Rectal smooth muscle tissue (tissue), 1 donor: ENCODE data around the gene ESRRA.

Experiments
- H3K27ac ChIP-seq: one replicate; pipeline ENCODE4 v1.7.0; 2013; ENCODE audit warnings: low read depth, low read length, inconsistent platforms
- H3K27me3 ChIP-seq: one replicate; pipeline ENCODE4 v1.7.0; 2013; ENCODE audit warnings: low read length; ENCODE audit not compliant: control insufficient read depth, insufficient read depth
- H3K36me3 ChIP-seq: one replicate; pipeline ENCODE4 v1.7.0; 2013; ENCODE audit warnings: low read length; ENCODE audit not compliant: control insufficient read depth, insufficient read depth
- H3K4me1 ChIP-seq: one replicate; pipeline ENCODE4 v1.7.0; 2013; ENCODE audit warnings: low read length; ENCODE audit not compliant: control insufficient read depth, insufficient read depth
- H3K4me3 ChIP-seq: one replicate; pipeline ENCODE4 v1.7.0; 2013; ENCODE audit warnings: low read length
- H3K9ac ChIP-seq: one replicate; pipeline ENCODE4 v1.7.0; 2013; ENCODE audit warnings: low read length

ESRRA gene

GRCh38 chr11:64352099-64352994 is 47.0 kb downstream of the ESRRA start:
- Histone ChIP-seq H3K27me3 (no peaks in the 10 kb centered on the region), H3K36me3 (no peaks in the 10 kb centered on the region), H3K27ac (no peak overlapping the region), H3K4me3 (no peak overlapping the region), H3K9ac (no peak overlapping the region), H3K4me1 (peaks cover 3% of the 10 kb centered on the region)

GRCh38 chr11:64352995-64353714 is 47.8 kb downstream of the ESRRA start:
- H3K27me3 ChIP-seq = no peaks in the 10 kb centered on the region
- H3K4me3 ChIP-seq = no peak overlapping the region
- H3K9ac ChIP-seq = no peak overlapping the region
- H3K4me1 ChIP-seq = peaks cover 3% of the 10 kb centered on the region
- H3K27ac ChIP-seq = no peak overlapping the region
- H3K36me3 ChIP-seq = no peaks in the 10 kb centered on the region

- no peaks in the 10 kb centered on the region for H3K27me3 ChIP-seq
- H3K4me3 ChIP-seq = no peak overlapping the region
- no peak overlapping the region for H3K9ac ChIP-seq
- peaks cover 7% of the 10 kb centered on the region for H3K4me1 ChIP-seq
- no peak overlapping the region for H3K27ac ChIP-seq
- H3K36me3 ChIP-seq = no peaks in the 10 kb centered on the region
These were observed 48.6 kb downstream of the ESRRA start for GRCh38 chr11:64353715-64354506.

DNA sequence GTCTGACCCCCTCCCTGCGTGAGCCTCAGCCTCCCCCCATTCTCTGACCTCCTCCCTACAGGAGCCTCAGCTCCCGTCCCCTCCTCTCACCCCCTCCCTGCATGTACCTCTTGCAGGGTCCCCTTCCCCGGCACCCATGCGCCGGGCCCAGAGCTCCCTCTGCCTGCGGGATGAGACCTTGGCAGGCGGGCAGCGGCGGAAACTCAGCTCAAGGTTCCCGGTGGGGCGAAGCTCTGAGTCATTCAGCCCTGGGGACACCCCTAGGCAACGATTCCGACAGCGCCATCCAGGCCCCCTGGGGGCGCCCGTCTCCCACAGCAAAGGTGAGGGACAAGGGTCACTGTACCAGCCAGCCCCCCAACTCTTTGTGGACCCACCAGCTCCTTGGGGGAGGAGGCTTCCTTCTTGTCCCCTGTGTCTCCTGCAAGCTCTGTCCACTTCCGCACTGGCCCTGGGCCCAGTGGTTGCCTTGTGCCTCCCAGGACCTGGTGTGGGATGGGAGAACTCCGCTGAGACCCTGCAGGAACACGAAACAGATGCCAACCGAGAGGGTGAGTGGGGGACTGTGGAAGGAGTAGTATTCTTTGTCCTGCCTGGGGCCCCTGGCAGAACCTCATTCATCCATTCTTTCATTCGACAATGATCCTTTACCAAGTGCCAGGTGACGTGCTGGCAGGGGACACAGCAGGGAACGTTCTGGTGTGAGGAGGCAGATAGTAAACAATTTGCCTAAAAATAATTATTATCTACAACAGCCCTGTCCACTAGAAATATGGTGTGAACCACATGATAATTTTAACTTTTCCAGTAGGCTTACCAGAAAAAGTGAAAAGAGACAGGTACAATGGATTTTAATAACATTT is 50.0 kb downstream of the ESRRA start:
- no peaks in the 10 kb centered on the region for H3K36me3 ChIP-seq
- H3K4me3 ChIP-seq = peak overlapping the region; percentile 17
- H3K9ac ChIP-seq = no peak overlapping the region
- no peaks in the 10 kb centered on the region for H3K27me3 ChIP-seq
- H3K27ac ChIP-seq = peak overlapping the region; percentile 15
- H3K4me1 ChIP-seq = peaks cover 7% of the 10 kb centered on the region

DNA sequence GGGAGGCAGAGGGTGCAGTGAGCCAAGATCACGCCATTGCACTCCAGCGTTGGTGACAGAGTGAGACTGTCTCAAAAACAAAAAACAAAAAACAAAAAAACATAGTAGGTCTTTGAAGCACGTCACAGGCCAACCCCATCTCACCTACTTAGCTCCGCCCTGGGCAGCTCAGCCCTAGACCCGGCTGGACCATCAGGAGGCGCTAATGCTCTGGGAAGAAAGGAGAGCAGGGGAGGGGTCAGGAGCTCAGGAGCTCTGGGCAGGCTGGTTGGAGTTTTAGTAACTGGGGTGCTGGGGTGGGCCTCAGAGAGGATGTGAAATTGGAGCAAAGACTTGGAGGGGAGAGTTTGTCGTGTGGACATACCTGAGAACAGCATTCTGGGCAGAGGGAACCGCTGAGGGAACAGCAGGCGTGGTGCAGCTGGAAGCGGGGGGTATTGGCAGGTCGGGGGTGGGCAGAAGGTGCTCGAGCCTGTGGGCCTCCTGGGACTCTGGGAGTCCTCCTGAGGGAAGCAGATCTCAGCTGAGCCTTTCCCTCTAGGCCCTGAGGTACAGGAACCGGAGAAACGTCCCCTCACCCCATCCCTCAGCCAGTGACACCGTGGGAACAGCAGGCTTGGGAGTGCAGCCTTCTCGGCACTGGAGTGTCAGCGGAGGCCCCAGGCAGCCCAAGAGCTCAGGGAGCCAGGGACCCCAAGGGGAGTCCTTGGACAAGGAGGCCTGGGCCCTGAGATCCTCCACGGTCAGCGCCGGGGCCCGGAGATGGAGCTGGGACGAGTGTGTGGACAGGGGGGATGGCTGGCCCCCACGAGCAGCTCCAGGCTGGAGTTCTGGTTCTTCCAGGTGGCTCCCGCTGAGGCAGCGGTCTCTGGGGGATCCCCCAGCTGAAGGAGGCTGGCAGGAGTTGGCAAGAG is 51.4 kb downstream of the ESRRA start:
- peaks cover 5% of the 10 kb centered on the region for H3K36me3 ChIP-seq
- no peaks in the 10 kb centered on the region for H3K27me3 ChIP-seq
- no peak overlapping the region for H3K9ac ChIP-seq
- H3K4me1 ChIP-seq = peaks cover 7% of the 10 kb centered on the region
- no peak overlapping the region for H3K4me3 ChIP-seq
- H3K27ac ChIP-seq = no peak overlapping the region

- Histone ChIP-seq H3K27ac (no peak overlapping the region), H3K4me1 (peaks cover 7% of the 10 kb centered on the region)
These were observed 52.1 kb downstream of the ESRRA start for GRCh38 chr11:64357446-64357845.

GRCh38 chr11:64357904-64358535 is 52.7 kb downstream of the ESRRA start:
- Histone ChIP-seq H3K27ac (no peak overlapping the region), H3K27me3 (no peaks in the 10 kb centered on the region), H3K9ac (no peak overlapping the region), H3K4me3 (peak overlapping the region; percentile 49), H3K36me3 (peaks cover 13% of the 10 kb centered on the region), H3K4me1 (peaks cover 7% of the 10 kb centered on the region)

More at GRCh38 chr11:64357446-64357845, 52.1 kb downstream of the ESRRA start:
- Histone ChIP-seq H3K27me3 (no peaks in the 10 kb centered on the region), H3K9ac (no peak overlapping the region), H3K36me3 (peaks cover 11% of the 10 kb centered on the region), H3K4me3 (no peak overlapping the region)

GRCh38 chr11:64358536-64358906 is 53.2 kb downstream of the ESRRA start:
- peaks cover 17% of the 10 kb centered on the region for H3K36me3 ChIP-seq
- peak overlapping the region; percentile 49 for H3K4me3 ChIP-seq
- peaks cover 7% of the 10 kb centered on the region for H3K4me1 ChIP-seq
- H3K27me3 ChIP-seq = no peaks in the 10 kb centered on the region
- peak overlapping the region; percentile 49 for H3K9ac ChIP-seq
- H3K27ac ChIP-seq = peak overlapping the region; percentile 70

DNA sequence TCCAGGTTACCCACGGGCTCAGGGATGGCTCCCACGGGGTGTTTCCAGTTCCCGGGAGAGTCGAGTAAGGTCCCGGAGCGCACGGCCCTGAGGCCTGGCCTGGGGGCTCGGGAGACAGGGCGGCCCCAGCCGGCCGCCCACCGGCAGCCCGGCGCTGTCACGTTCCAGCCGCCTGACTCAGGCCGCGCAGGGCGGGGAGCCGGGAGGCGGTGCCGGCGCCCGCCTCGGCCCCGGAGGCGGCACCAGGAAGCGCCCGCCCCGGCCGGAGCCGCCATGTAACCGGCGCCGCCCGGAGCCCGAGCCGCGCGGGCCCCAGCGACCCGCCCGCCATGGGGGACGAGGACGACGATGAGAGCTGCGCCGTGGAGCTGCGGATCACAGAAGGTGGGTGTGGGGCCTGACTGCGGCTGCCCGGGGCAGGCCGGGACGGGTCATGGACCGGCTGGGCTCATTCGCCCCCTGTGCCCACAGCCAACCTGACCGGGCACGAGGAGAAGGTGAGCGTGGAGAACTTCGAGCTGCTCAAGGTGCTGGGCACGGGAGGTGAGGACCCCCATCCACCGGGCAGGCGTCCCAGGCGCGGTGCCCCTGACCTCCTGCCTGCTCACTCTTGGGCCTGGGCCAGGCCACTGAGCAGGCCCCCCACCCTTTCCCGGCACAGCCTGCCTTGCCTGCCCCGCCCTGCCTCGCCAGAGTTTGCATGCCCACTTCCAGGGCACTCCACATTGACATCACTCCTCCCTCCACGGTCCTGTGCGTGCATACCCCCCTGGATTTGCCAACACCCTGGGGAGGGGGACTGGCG is 53.8 kb downstream of the ESRRA start, which contains the start of gene RPS6KA4:
Gene RPS6KA4 (plus strand): TSS at position 256 of the 805 bp plus-strand sequence. CDS start 74 bp downstream, at position 330.
- peaks cover 7% of the 10 kb centered on the region for H3K4me1 ChIP-seq

More for the DNA sequence above, 53.8 kb downstream of the ESRRA start, which contains the start of gene RPS6KA4:
- no peaks in the 10 kb centered on the region for H3K27me3 ChIP-seq
- H3K9ac ChIP-seq = peak within 1 kb of the TSS; percentile 82
- peak within 1 kb of the TSS; percentile 70 for H3K27ac ChIP-seq
- peaks cover 17% of the 10 kb centered on the region for H3K36me3 ChIP-seq
- peak within 1 kb of the TSS; percentile 81 for H3K4me3 ChIP-seq
